Stimulated activated CD4-positive, alpha-beta T cell treated with anti-CD3 and anti-CD28 coated beads, Interleukin-4, amount 100 ng/mL, for 24 hours (primary cell): Measurements from ENCODE around the gene CCNQ.

Experiments
- DNase-seq: peaks from one replicate; pipeline ENCODE4 v3.0.0-alpha.2; 2020

CCNQ gene

DNA sequence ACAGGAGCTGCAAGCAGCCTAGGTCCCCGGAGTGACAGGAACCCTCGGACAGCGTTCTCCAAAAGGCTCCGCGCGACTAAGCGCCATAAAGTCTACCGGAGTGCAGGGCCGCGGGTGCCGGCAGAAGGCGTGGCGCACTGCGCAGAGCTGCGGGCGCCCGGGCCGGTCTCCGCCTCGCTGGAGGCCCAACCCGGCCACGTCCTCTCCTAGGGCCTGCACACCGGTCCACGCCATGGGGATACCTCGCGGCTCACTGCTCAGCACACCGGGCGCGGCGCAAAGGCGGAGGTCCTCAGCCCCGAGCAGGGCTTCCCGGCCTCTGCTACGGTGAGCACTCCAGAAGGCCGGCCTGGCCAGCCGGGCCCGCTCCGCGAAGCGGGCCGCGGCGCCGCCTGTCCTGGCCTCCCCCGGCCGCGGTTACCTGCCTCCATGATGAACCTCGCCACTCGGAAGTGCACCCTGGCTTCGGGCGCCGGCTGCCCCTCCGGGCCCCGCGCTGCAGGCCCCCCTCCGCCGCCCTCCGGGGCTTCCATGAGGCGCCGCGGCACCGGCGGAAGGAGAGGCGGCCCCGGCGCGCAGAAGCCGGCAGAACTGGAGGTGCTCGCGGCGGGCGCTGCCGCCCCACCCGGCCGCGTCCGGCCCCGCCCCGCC is at the start of gene CCNQ:
CCNQ (minus strand) TSS at position 599 of the 651 bp plus-strand sequence; CDS start at position 533, 66 bp downstream.
- peak; percentile 11 for DNase-seq

DNA sequence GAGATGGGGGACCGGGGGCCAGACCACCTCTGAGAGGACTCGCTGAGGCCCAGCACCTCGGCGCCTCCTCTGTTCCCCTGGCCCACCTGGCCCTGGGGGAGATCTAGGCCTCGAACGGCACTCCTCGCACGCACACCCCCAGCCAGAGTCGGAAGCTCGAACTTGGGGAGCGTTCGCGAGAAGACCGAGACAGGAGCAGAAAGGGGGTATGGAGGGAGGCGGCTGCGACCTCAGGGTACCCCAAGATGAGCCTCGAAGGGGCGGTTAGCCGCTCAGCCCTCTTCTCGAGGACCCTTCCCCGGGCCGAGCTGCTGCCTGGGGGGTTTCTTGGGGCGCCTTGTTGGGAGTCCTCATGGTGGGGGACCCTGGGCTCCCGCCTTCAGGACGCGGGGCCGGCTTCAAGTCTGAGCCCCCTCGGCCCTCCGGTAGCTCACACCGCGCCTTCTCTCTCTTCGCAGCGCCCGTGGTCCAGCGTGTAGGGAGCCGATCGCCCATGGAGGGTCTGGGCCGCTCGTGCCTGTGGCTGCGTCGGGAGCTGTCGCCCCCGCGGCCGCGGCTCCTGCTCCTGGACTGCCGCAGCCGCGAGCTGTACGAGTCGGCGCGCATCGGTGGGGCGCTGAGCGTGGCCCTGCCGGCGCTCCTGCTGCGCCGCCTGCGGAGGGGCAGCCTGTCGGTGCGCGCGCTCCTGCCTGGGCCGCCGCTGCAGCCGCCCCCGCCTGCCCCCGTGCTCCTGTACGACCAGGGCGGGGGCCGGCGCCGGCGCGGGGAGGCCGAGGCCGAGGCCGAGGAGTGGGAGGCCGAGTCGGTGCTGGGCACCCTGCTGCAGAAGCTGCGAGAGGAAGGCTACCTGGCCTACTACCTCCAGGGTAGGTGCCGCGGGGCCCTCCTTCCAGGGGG is 48.8 kb upstream of the CCNQ start:
- DNase-seq = no peak

DNA sequence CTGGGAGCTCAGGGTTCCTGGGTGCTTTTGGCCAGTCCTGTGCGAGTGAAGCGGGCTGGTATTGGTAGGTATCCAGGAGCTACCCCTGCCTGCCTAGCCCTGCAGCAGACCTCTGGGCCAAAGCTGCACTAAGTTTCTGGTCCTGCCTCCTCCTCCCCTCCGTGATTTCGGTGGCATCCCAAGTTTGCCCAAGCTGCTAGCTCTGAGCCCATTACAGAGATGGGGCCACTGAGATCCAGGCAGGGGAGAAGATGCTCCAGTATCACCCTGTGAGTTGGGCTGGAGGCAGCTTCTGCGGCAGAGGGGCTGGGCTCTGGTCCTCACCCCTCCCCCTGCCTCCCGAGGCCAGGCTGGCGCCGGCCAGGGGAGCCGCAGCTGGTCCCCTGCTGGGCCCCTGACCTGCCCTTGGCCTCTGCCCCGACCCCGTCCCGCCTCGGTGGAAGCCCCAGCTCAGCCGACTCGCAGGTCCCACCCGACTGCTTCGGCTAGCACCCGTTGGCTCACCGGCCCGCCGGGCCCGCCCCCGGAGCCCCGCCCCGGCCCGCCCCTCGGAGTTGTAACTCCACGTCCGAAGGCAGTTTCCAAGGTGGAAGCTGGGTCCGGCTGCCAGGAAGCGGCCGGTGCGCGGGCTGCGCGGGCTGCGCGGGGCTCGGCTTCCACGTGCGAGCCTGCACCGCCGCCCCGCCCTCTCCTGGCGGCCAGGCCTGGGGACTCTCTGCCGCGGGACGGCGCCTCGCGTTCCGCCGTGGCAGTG is 47.9 kb upstream of the CCNQ start, which contains the start of gene DUSP9:
DUSP9 (plus strand) TSS at position 584 of the 754 bp plus-strand sequence. CDS start 751 bp downstream, outside the sequence.
- DNase-seq = no peak

DNA sequence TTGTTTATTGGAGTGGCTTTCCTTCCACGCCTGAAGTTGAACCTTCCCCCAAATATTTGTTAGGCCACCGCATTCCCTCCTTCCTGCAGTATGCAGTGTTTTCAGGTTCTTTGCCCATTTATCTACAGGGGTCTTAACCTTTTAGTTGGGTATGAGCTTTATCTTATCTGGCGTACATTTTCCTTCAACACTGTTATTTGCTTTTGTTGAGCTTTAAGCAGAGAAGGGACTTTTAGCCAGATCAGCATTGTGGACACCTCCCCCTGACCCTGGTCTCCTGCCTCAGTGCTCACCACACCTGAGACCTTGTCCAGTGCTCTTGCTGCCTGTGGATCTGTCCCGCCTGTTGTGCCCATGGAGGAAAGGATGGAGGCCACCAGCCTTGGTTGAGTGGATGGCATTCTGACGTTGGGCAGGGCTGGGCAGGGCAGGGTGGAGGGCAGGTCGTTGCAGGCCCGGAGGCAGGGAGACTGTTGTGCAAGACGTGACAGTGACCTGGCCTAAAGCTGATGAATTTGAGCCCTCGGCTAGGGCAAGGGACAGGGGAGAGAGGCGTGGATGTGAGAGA is 47.1 kb upstream of the CCNQ start:
- no peak for DNase-seq

DNA sequence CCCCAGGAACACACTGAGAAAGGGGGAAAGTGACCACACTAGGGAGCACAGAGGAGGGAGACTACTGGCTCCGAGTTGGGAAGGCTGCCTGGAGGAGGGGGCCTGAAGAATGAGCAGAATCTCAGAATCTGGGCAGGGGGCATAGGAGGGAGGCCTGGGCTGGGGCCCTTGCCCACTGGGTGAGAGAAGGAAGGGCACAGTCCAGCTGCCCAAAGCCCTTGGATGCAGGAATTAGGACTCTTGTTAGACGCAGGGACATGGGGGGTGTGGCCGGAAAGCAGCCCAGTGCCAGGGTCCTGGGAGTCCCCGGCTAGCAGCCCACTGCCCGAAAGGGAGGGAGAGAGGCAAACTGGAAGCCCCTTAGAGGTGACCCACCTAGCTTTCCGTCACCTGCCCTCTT is 46.2 kb upstream of the CCNQ start:
- DNase-seq = no peak

DNA sequence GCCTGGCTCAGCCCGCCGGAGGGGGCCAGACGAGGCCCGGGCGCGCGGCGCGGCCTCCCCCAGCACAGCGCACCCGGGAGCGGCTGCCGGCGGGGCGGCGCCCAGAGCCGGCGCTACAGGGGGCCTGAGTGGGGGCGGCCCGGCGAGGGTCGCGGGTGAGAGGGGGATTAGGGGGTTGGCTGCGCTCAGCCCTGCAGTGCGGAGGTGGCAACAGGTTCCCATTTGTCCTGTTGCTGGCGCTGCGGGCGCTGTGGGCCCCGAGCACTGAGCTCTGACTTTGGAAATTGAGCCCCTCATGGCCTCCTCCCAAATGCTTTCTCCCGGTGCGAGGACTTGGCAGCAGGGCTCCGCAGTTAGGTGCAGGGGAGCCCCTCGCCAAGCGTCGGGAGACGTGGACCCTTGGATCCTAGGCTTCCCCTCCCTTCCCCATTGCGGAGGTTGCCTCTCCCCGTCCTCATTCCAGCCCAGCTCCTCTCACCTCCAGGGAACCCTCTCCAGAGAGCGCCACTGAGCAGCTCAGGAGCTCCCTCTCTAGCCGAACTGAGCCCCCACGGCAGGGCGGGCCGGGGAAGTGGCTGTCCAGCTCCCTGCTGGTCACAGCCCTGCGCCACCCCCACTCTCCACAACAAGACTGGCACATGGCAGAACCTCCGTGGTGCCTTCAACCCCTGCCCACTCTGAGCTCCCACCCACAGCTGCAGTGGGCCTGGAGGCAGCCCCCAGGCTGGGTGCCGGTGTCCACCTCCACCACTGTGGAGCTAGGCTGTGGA is 45.6 kb upstream of the CCNQ start:
- no peak for DNase-seq

DNA sequence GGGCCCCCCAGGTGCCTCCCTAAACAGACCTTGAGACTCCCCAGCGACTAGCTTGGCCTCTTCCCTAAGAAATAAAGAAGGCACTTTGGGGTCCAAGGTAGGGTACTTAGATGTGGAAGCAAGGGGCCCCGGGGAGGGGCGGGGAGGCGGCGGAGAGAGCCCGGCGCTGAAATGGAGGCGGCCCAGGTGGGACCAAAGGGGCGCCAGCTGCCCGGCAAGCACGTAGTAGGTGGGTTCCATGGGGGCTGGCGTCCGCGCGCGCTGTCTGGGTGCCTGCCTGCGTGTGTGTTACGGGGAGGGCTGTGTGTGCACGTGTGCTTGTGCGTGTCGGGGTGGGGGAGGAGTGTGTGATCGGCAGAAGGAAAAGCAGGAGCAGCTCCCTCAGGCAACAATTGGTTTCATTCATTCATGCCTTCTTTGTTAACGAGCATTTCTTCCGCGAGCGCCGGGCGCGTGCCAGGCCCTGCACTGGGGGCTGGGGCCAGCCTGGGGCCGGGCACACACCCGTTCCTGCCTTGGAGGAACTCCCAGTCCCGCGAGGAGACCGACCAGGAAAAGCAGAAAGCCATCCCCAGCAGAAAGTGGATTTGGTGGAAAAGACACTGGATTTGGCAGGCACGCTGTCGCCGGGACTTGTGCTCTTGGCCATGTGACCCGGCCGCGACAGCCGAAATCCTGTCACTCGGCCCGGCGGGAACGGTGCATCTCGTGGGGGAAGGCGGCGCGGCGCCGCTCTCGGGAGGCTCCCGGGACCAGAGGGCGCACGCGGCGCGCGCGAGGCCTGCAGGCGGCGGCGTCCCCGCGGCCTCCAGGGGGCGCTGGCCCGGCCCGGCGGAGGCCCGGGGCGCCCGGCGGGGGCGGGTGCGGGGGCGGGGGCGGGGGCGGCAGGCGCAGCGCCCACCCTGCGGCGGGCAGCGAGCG is 44.8 kb upstream of the CCNQ start:
- DNase-seq = no peak

DNA sequence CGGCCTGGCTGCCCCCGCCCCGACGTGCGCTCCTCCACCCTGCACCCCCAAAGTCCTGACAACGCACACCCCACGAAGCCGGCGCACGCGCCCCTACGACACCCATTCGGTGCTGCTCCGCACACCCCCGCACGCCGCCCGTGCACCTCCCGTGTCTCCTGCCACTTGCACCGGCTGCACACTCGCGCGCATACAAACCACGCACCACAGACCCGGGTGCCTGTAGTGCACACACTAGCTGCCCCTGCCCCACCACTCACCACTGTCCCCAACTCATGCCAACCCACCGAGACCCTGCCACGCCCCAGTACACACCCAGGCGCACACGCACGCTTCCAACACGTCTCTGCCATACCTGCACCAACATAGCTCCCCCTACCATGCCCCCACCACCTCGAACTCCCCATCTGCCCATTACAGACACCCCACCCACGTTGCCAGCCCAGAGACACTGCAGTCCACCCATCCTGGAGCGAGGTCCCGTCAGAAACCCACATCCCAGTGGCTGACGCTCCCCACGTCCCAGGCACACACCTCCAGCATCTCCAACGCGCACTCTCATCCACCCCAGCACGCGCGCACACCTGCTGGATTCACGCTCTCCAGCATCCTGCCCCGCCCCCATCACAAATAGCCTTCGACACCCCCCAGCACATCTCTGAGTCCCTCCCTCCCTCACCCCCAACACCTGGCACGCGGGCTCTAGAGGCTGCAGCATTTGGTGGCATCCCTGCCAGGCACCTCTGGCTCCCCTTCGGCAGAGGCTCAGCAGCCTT is 43.9 kb upstream of the CCNQ start:
- no peak for DNase-seq

DNA sequence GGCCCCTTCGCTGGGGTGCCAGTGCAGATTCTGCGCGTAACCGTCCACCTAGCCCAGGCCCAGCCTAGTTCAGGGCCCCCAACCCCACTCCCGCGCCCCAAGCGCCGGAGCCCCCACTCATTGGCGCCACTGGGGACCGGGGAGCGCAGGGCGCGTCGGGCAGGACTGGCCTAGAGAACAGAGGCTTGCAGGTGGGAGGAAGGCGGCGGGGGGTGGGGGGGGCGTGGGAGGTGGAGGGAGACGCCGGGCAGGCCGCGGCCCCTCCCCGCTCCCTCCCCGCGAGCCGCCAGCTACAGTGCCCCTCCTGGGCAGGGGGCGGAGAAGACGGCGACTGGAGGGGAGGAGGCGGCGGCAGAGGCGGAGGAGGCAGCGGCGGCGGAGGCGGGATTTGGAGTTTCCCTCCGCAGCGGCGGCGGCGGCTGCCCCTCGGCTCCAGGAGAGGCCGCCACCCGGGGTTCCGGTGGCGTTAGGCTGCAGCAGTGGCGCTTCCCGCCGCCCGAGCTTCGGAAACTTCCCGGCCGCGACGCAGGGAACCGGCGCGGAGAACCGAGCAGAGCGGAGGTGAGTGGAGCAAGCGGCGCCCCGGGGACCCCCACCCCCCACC is 43.2 kb upstream of the CCNQ start:
- no peak for DNase-seq

DNA sequence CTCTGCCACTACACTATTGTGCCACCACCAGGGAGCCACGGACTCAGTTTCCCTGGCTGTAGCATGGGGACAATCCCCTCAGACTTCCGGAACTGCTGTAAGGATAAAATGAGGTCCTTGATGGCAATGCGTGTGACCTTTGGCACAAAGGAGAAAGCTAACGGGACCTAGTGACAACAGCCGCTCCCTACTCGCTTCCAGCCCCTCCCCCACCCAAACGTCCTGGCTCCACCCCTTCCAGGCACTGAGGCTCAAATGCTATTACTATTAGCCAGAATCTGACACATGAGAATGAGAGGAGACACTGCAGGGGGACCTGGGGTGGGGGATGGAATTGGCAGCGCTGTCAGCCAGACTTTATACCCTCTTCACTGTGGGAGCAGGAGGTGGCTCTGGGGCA is 42.7 kb upstream of the CCNQ start:
- no peak for DNase-seq

DNA sequence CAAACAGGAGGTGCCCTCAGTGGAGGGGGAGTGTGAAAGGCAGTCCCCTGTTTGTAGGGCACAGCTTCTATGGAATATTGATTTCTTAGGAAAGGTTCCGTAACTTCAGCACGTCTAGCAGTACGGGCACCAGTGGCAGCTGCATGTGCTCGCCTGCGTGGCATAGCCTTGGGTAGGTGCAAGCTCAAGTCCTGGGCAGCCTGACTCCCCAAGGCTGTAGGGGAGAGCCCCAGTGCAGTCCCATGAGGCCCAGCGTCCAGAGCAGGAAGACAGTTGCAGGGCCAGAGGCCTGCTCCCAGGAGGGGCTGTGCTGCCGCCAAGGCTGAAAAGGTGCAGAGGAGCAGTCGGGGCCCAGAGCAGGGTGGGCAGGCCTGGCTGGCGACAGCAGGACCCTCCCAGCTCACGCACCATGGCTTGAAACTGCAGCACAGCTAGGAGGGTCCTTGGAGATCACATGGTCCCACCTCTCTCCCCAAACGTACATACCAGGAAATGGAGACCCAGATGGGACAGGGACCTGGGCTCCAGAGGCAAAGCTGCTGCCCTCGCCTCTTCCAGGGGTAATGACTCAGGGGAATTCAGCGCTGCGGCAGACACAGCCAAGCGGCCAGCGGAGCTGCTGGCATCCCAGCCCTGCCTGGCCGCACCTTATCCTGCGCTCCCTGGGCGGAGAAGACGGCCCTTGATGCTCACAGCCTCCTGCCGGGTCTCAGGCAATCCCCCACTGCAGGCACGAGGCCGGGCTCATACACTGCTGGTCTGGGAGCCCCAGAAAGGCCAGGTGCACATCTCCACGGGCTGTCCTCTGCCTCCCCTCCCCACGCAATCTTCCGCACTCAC is 42.0 kb upstream of the CCNQ start:
- no peak for DNase-seq

DNA sequence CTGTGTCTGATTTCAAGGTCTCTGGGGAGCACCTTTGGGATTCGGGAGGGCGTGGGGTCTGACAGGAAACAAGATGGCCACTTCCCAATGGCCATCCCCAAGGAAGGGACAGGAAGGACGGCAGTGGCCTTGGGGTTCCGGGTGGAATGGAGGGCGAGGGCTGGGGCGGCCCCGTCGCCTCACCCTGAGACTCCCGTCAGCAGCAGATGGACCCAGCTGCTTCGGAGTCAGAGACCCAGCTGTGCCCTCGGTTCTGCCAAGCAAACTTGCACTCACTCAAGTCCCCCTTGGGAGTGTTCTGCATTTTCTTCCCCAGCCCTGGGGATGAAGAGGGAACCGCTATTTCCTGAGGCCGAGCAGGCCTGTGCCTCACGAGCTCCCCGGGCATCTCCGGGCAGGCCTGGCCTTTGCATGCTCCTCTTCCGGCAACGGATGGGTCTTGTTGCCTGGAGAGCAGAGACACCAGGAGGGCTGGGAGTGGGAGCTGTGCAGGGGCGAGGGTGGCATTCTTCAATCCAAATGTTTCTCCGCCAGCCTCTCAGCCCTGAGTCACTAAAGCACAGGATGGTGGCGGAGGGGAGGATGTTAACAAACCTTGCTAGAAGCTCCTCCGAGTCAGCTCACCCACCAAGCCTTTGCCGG is 41.2 kb upstream of the CCNQ start:
- DNase-seq = no peak

DNA sequence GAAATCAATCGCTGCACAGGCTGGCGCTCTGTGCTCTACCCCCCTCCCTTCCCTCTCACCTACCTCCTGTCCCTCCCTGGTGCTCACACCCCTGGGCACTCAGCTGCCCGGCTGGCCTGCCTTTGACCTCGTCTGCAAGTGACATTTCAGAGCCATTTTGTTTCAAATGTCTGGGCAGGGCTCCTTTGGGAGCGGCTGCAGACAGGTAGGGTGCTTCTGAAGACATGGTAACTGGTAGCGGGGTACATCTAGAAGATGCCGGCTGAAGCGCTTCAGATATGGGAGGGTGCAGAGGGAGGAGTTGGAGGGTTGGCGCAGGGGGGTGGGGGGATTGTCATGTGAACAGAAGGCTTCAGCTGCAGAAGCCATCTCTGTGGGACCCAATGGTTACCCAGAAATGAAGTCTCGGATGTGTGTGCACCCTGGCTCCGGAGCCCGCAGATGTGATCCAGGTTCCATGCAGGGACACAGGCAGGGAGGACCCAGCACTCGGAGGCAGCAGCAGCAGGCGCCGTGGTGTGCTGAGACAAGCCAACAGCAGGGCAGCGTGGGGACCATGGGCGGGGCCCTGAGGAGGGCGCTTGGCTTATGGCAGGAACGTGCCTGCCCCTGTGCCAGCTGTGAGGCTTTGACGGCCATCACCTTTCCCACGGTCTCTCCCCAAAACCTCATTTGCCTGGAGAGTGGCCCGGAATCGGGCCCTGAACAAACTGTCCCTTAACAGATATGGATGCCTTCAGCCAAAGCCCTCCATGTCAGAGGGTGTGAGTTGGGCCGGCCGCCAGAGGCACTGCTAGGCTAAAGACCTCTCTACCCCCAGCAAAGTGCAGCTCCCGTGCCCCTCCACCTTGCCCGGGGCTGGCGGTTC is 40.5 kb upstream of the CCNQ start:
- DNase-seq = no peak

DNA sequence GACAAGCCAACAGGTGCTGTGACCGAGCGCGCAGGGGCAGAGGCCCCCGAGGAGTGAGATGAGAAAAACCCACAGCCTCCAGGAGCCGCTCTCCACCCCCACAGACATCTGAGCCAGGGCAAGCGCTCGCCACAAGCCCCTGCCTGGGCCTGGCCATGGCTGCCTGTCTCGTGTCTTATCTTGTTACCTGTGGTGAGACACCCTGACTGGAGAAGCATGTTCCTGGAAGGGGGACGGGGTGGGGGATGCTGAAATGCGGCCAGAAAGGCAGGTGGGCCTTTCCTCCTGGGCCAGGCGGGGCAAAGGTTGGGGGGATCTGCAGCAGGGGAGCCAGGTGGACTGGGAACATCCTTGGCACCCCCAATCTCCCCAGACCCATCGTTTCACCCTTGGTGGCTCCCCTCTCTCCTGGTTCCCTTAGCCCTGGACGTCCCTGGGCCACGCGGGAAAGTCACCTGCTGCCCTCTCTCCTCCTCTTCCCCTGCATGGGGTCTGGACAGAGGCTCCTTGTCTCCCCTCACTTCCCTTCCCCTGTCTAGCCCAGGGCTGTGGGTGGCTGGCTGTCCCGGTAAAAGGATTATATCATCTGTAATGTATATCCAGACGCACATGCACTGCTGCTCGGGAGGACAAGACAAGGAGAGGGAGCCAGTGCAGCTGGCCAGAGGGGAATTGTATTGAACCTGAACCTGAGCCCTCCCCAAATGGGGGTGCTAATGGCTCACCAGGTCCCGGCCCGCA is 39.7 kb upstream of the CCNQ start:
- no peak for DNase-seq

DNA sequence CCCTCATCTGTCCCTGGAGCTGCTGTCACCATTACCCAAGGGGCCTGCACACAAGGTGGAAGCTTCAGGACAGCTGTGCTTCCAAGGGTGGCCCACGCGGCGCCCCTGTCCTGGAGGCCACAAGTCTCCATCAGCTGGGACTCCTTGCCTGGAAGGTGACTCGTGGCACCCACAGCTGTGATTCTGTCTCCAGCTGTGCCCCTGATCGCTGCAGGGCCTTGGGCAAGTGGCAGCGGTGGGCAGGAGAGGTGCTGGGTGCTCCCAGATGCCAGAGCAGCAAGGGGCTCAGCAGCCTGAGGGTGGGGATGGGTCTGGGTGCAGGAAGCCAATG is 39.1 kb upstream of the CCNQ start:
- no peak for DNase-seq

DNA sequence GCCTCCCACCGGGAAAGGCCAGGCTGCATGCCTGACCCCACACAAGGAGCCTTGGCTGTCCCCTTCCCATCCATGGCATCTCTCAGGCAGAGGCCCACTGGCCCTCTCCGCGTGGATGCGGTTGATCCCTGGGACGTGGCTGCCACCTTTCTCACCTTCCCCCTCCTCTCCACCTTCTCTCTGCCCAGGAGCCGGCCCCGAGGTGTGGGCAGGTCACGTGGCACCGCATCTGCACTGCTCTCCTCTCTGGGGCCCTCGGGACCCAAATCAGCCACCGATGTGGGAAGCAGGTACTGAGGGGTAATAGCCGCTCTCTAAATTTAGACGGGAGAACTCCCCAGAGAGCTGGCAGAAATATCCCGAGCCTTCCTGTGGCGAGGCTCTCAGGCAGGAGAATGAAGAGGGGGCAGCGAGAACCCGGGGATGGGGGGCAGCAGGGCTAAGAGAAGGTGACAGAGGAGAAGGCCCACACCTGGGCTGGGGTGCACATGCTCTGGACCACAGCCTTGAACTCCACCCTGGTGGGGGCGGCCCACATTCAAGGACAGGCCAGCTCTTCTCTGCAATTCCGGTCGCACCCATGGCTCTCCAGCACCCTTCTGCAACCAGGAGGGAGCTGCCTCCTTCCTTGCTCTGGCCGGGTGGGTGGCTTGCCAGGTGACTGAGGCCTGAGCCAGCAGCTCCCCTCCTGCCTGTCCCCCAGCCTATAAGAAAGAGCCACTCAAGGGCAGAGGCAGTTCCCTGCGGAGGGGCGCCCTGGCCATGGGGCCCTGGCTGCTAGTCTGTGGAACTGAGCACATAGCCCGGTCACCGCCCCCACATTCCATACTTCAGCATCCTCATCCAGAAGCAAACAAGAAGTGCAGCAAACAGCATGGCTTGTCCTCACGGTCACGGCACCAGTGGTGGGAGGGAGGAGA is 38.4 kb upstream of the CCNQ start:
- DNase-seq = no peak
